ENCODE data around the gene RAB29.

DNA sequence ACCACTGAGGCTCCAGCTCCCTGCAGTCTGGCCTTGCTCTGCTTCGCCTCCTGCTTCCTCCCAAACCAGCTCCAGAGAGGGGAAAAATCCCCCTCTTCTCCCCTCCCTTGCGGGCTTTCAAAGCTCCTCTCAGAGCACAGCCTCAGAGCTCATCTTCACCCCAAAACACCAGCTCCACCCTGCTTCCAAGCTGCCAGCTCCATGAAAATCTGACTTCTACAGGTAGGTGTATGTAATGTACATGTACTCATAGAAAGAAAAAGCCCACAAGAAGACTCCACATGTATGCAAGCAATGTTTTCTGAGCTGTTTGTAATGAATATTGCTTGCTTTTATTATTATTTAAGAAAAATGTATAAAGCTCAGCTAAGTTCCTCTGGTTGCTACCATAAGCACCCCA, 29.3 kb upstream of the RAB29 start:
- TF ChIP-seq EZH2phosphoT487 (IDR thresholded peaks at IDR 0.05; ENCODE audit: insufficient read depth, low read depth) (no peak), EZH2 (IDR thresholded peaks at IDR 0.05; ENCODE audit: insufficient read depth, poor library complexity, severe bottlenecking) (no peak)

Data from GM23248 (cell line).